Naive thymus-derived CD8-positive, alpha-beta T cell (primary cell): Measurements from ENCODE around the gene PARK7. TPM values are rescaled to one million over a fixed set of nuclear protein-coding genes. Genes with fewer than 3 reads are reported as not detected.

Experiments used
- ATAC-seq, 2 donors: fragments of 150-1000 bp; cut with Tn5 transposase in 1 of 2; sonication (Bioruptor Pico), chemical (Tn5 transposase) in 1 of 2; 1 replicate in 1 of 2; 2 replicates in 1 of 2; pipeline ENCODE4 v1.10.0; 2021; ENCODE audit warnings: mild to moderate bottlenecking in 2 of 2, moderate library complexity in 2 of 2
- POLR2A ChIA-PET: fragments of 350-600 bp; sonication (Branson Sonifier 250); formaldehyde crosslinking; loops from one replicate; lab custom pipeline; 2021; ENCODE audit warnings: antibody characterized with exemption; lab: Charles Lee
- DNase-seq, 10 donors: peaks; one replicate each; pipeline versions ENCODE4 v3.0.0 to v3.0.0-alpha.2; 2020 to 2022
- H3K27ac Mint-ChIP-seq, 10 donors: one replicate each; pipeline ENCODE4 v1.8.0; 2020 to 2022; ENCODE audit warnings: mild to moderate bottlenecking in 10 of 10, mixed read lengths in 10 of 10, moderate library complexity in 4 of 10, inconsistent platforms in 1 of 10
- H3K27me3 Mint-ChIP-seq, 5 donors: one replicate each; pipeline ENCODE4 v1.8.0; 2021 to 2022; ENCODE audit warnings: mixed read lengths in 5 of 5
- H3K36me3 Mint-ChIP-seq, 3 donors: one replicate each; pipeline ENCODE4 v1.8.0; 2020 to 2022; ENCODE audit warnings: mixed read lengths in 3 of 3, mild to moderate bottlenecking in 2 of 3, inconsistent platforms in 1 of 3
- H3K4me1 Mint-ChIP-seq, 4 donors: one replicate each; pipeline ENCODE4 v1.8.0; 2021 to 2022; ENCODE audit warnings: mixed read lengths in 4 of 4
- H3K4me3 Mint-ChIP-seq, 10 donors: one replicate each; pipeline ENCODE4 v1.8.0; 2020 to 2022; ENCODE audit warnings: mild to moderate bottlenecking in 10 of 10, mixed read lengths in 10 of 10, moderate library complexity in 6 of 10, inconsistent platforms in 1 of 10
- H3K9me3 Mint-ChIP-seq, 9 donors: one replicate each; pipeline ENCODE4 v1.8.0; 2020 to 2022; ENCODE audit warnings: mixed read lengths in 9 of 9, mild to moderate bottlenecking in 3 of 9, inconsistent platforms in 1 of 9, moderate library complexity in 1 of 9
- polyA plus RNA-seq, 3 donors: library from polyadenylated mRNA; unstranded; fragments of 300-500 nt; fragmentation: Illumina TruSeq; gene quantifications; one replicate each; pipeline ENCODE4 v1.2.3, GENCODE V29; 2021
- total RNA-seq, 8 experiments: library from RNA in 2 of 8; stranded (reverse) in 2 of 8; gene quantifications; one replicate each; pipeline ENCODE4 v1.2.3 and lab custom pipeline; 2021 to 2026

PARK7 gene
- total and polyA plus RNA-seq, 5 experiments from 2014 or later, result 110 to 348 (median 318) TPM

GRCh38 chr1:8004803-8005573, 43.5 kb downstream of the PARK7 start:
- H3K27ac Mint-ChIP-seq, result no peak overlapping the region

GRCh38 chr1:8006037-8006963, 44.8 kb downstream of the PARK7 start:
- no peaks in the 10 kb centered on the region for H3K9me3 Mint-ChIP-seq
- POLR2A ChIA-PET, result no interaction called here
- H3K36me3 Mint-ChIP-seq, result peaks cover 6 to 24% (median 8%) of the 10 kb centered on the region in 3 donors
- DNase-seq, result no peak
- H3K27me3 Mint-ChIP-seq, result no peaks in the 10 kb centered on the region
- peak overlapping the region in 1 of 10 donors; percentile 21 for H3K27ac Mint-ChIP-seq
- ATAC-seq, result no peak
- no peaks in the 10 kb centered on the region for H3K4me1 Mint-ChIP-seq
- H3K4me3 Mint-ChIP-seq, result no peak overlapping the region

More at GRCh38 chr1:8004803-8005573, 43.5 kb downstream of the PARK7 start:
- no peaks in the 10 kb centered on the region for H3K4me1 Mint-ChIP-seq
- POLR2A ChIA-PET, result interaction anchor here (0.7 kb wide), 1 partner anchor 291 kb away, joined by 3 read pairs; no protein-coding TSS in a partner anchor
- no peaks in the 10 kb centered on the region for H3K27me3 Mint-ChIP-seq
- DNase-seq (no peak), ATAC-seq (no peak)
- no peak overlapping the region for H3K4me3 Mint-ChIP-seq
- peaks cover 8 to 28% (median 10%) of the 10 kb centered on the region in 3 donors for H3K36me3 Mint-ChIP-seq
- no peaks in the 10 kb centered on the region for H3K9me3 Mint-ChIP-seq

- Mint-ChIP-seq H3K27ac (peak overlapping the region in 1 of 10 donors; percentile 0), H3K27me3 (no peaks in the 10 kb centered on the region), H3K4me1 (no peaks in the 10 kb centered on the region), H3K9me3 (no peaks in the 10 kb centered on the region), H3K36me3 (peaks cover 0 to 7% (median 5%) of the 10 kb centered on the region in 3 donors), H3K4me3 (no peak overlapping the region)
- POLR2A ChIA-PET, result interaction anchor here (0.6 kb wide), 1 partner anchor 10 kb away, joined by 4 read pairs; no protein-coding TSS in a partner anchor
- no peak for ATAC-seq
- no peak for DNase-seq
These were observed 47.8 kb downstream of the PARK7 start for GRCh38 chr1:8009043-8010002.

GRCh38 chr1:8010080-8010664, 48.7 kb downstream of the PARK7 start:
- H3K4me3 Mint-ChIP-seq, result no peak overlapping the region
- H3K4me1 Mint-ChIP-seq, result peaks cover 0 to 5% (median under 1%) of the 10 kb centered on the region in 4 donors
- no peaks in the 10 kb centered on the region for H3K27me3 Mint-ChIP-seq
- DNase-seq (no peak), ATAC-seq (no peak)
- POLR2A ChIA-PET, result no interaction called here
- peaks cover 0 to 2% (median 0%) of the 10 kb centered on the region in 3 donors for H3K36me3 Mint-ChIP-seq
- no peak overlapping the region for H3K27ac Mint-ChIP-seq
- H3K9me3 Mint-ChIP-seq, result no peaks in the 10 kb centered on the region

GRCh38 chr1:8011016-8011415, 49.5 kb downstream of the PARK7 start:
- no peak for DNase-seq
- Mint-ChIP-seq H3K36me3 (peaks cover 0 to 2% (median 0%) of the 10 kb centered on the region in 3 donors), H3K4me3 (no peak overlapping the region), H3K9me3 (no peaks in the 10 kb centered on the region), H3K27ac (no peak overlapping the region), H3K27me3 (peaks cover 0 to 8% (median 2%) of the 10 kb centered on the region in 5 donors), H3K4me1 (peaks cover 0 to 9% (median under 1%) of the 10 kb centered on the region in 4 donors)
- no peak for ATAC-seq
- POLR2A ChIA-PET, result no interaction called here

- H3K27ac Mint-ChIP-seq, result peak overlapping the region in 1 of 10 donors; percentile 33
- POLR2A ChIA-PET, result no interaction called here
These were observed 50.7 kb downstream of the PARK7 start for GRCh38 chr1:8011923-8012858.

GRCh38 chr1:8012955-8013354, 51.4 kb downstream of the PARK7 start:
- H3K4me1 Mint-ChIP-seq, result peaks cover 0 to 9% (median under 1%) of the 10 kb centered on the region in 4 donors
- DNase-seq (no peak), ATAC-seq (no peak)
- no peak overlapping the region for H3K4me3 Mint-ChIP-seq
- POLR2A ChIA-PET, result no interaction called here
- H3K9me3 Mint-ChIP-seq, result no peaks in the 10 kb centered on the region
- peaks cover 0 to 2% (median 0%) of the 10 kb centered on the region in 3 donors for H3K36me3 Mint-ChIP-seq
- H3K27me3 Mint-ChIP-seq, result peaks cover 4 to 27% (median 9%) of the 10 kb centered on the region in 5 donors
- H3K27ac Mint-ChIP-seq, result no peak overlapping the region

More at GRCh38 chr1:8011923-8012858, 50.7 kb downstream of the PARK7 start:
- ATAC-seq, result no peak
- no peak overlapping the region for H3K4me3 Mint-ChIP-seq
- no peak for DNase-seq
- H3K27me3 Mint-ChIP-seq, result peaks cover 4 to 20% (median 6%) of the 10 kb centered on the region in 5 donors
- peaks cover 0 to 9% (median under 1%) of the 10 kb centered on the region in 4 donors for H3K4me1 Mint-ChIP-seq
- no peaks in the 10 kb centered on the region for H3K9me3 Mint-ChIP-seq
- H3K36me3 Mint-ChIP-seq, result peaks cover 0 to 2% (median 0%) of the 10 kb centered on the region in 3 donors

GRCh38 chr1:8013399-8013798, 51.9 kb downstream of the PARK7 start:
- Mint-ChIP-seq H3K36me3 (peaks cover 0 to 2% (median 0%) of the 10 kb centered on the region in 3 donors), H3K27ac (no peak overlapping the region), H3K4me3 (no peak overlapping the region), H3K27me3 (peaks cover 4 to 32% (median 9%) of the 10 kb centered on the region in 5 donors), H3K9me3 (no peaks in the 10 kb centered on the region), H3K4me1 (peaks cover 0 to 9% (median under 1%) of the 10 kb centered on the region in 4 donors)
- POLR2A ChIA-PET, result no interaction called here
- ATAC-seq (no peak), DNase-seq (no peak)

GRCh38 chr1:8013800-8014199, 52.3 kb downstream of the PARK7 start:
- H3K4me1 Mint-ChIP-seq, result peaks cover 0 to 9% (median under 1%) of the 10 kb centered on the region in 4 donors
- no peak overlapping the region for H3K4me3 Mint-ChIP-seq
- no peak overlapping the region for H3K27ac Mint-ChIP-seq
- POLR2A ChIA-PET, result interaction anchor here (1.0 kb wide), 1 partner anchor 52 kb away, joined by 3 read pairs; the partner anchor contains the start of gene PARK7
- H3K27me3 Mint-ChIP-seq, result peaks cover 6 to 36% (median 10%) of the 10 kb centered on the region in 5 donors
- H3K9me3 Mint-ChIP-seq, result no peaks in the 10 kb centered on the region
- ATAC-seq (no peak), DNase-seq (no peak)
- H3K36me3 Mint-ChIP-seq, result peaks cover 0 to 2% (median 0%) of the 10 kb centered on the region in 3 donors

GRCh38 chr1:8014381-8014988, 53.0 kb downstream of the PARK7 start:
- peaks cover 0 to 9% (median under 1%) of the 10 kb centered on the region in 4 donors for H3K4me1 Mint-ChIP-seq
- POLR2A ChIA-PET, result interaction anchor here (0.9 to 1.1 kb wide), 3 partner anchors 12 to 335 kb away, joined by 3 to 5 read pairs (median 3); partner anchors contain the start of gene PARK7
- H3K4me3 Mint-ChIP-seq, result no peak overlapping the region
- peaks cover 0 to 2% (median 0%) of the 10 kb centered on the region in 3 donors for H3K36me3 Mint-ChIP-seq
- H3K9me3 Mint-ChIP-seq, result no peaks in the 10 kb centered on the region
- DNase-seq (no peak), ATAC-seq (no peak)
- H3K27me3 Mint-ChIP-seq, result peaks cover 8 to 43% (median 12%) of the 10 kb centered on the region in 5 donors
- H3K27ac Mint-ChIP-seq, result no peak overlapping the region
